GM23338 (cell line): ENCODE measurements around the gene CHIC1. TPM values are rescaled to one million over a fixed set of nuclear protein-coding genes. Genes with fewer than 3 reads are reported as not detected.

Experiments used
- CTCF ChIP-seq, 2 experiments: fragments of 200-600 bp in 1 of 2; sonication (generic) in 1 of 2; conservative IDR thresholded peaks; 2 replicates each; pipeline versions ENCODE4 v1.5.1 to v1.6.1; 2016 to 2017; ENCODE audit warnings: antibody characterized with exemption in 2 of 2, low read depth in 2 of 2, mild to moderate bottlenecking in 2 of 2, moderate library complexity in 1 of 2
- EZH2 ChIP-seq: fragments of 200-600 bp; sonication (generic); IDR thresholded peaks from one replicate; pipeline ENCODE4 v1.8.0; 2017; ENCODE audit warnings: antibody characterized with exemption, mild to moderate bottlenecking, low read depth; ENCODE audit not compliant: unreplicated experiment
- NANOG ChIP-seq: IDR thresholded peaks from 2 replicates; pipeline ENCODE4 v1.6.1; 2016; ENCODE audit warnings: antibody characterized with exemption, borderline replicate concordance
- REST ChIP-seq: IDR thresholded peaks from one replicate; pipeline ENCODE4 v1.6.1; 2018; ENCODE audit warnings: antibody characterized with exemption; ENCODE audit not compliant: unreplicated experiment
- STAT1 ChIP-seq: IDR thresholded peaks from one replicate; pipeline ENCODE4 v1.6.1; 2016; ENCODE audit warnings: antibody characterized with exemption; ENCODE audit not compliant: unreplicated experiment
- ZNF462 ChIP-seq: fragments of 250-450 bp; sonication (Bioruptor Pico); IDR thresholded peaks from 2 replicates; pipeline ENCODE4 v1.5.0; 2020; ENCODE audit warnings: mild to moderate bottlenecking, moderate library complexity
- polyA plus RNA-seq: library from polyadenylated mRNA; unstranded; fragments of >200 nt; fragmentation: Nextera tagmentation; extraction: Ambion mirVana; gene quantifications from 2 replicates; pipeline ENCODE4 v1.2.1, GENCODE V29; 2016
- total RNA-seq: library from RNA; depleted of rRNA; stranded (reverse); fragments of >200 nt; shearing (Covaris generic); gene quantifications from 2 replicates; pipeline ENCODE4 v1.2.3, GENCODE V29; 2014

The CHIC1 gene
- total and polyA plus RNA-seq, 2 experiments from 2014 or later: 6.2 to 14.1 TPM

- no peak for TF ChIP-seq ZNF462 (CRISPR knock-in tag)
- TF ChIP-seq NANOG: no peak
- no peak for TF ChIP-seq STAT1
- TF ChIP-seq EZH2: no peak
- no peak for TF ChIP-seq CTCF (conservative IDR thresholded peaks at IDR 0.05; ENCODE audit: low read depth in 2 of 2)
- no peak for TF ChIP-seq REST
Measured at GRCh38 chrX:73577361-73577760, 14.4 kb downstream of the CHIC1 start (continued).
